Neutrophil (primary cell): ENCODE data around the gene SH3D21.
A peak's percentile ranks its signal among the peaks of the same experiment; 100 is the strongest.

ENCODE experiments used
- H3K27ac ChIP-seq: fragments of 200-600 bp; sonication (generic); 2 replicates; pipeline ENCODE4 v1.5.1; 2016; ENCODE audit warnings: mild to moderate bottlenecking, moderate library complexity
- H3K27me3 ChIP-seq: fragments of 200-600 bp; sonication (generic); 2 replicates; pipeline ENCODE4 v1.6.0; 2016; ENCODE audit warnings: mild to moderate bottlenecking
- H3K36me3 ChIP-seq: fragments of 200-600 bp; sonication (generic); 2 replicates; pipeline ENCODE4 v1.5.1; 2017
- H3K4me1 ChIP-seq, 2 experiments: fragments of 200-600 bp in 1 of 2; sonication (generic) in 1 of 2; 1 replicate in 1 of 2; 2 replicates in 1 of 2; pipeline versions ENCODE4 v1.5.1 to v1.6.1; 2013 to 2016; ENCODE audit warnings: low read depth in 1 of 2, low read length in 1 of 2, mild to moderate bottlenecking in 1 of 2, moderate library complexity in 1 of 2; ENCODE audit not compliant: control insufficient read depth in 1 of 2, insufficient read depth in 1 of 2
- H3K4me3 ChIP-seq, 2 experiments: fragments of 200-600 bp in 1 of 2; sonication (generic) in 1 of 2; 1 replicate in 1 of 2; 2 replicates in 1 of 2; pipeline ENCODE4 v1.5.1; 2013 to 2016; ENCODE audit warnings: low read depth in 1 of 2, low read length in 1 of 2, mild to moderate bottlenecking in 1 of 2, moderate library complexity in 1 of 2
- H3K9me3 ChIP-seq: fragments of 200-600 bp; sonication (generic); 2 replicates; pipeline ENCODE4 v1.5.1; 2016
- TF ChIP-seq, protein P1 (sequence below): fragments of 200-600 bp; sonication (generic); IDR thresholded peaks from 2 replicates; pipeline ENCODE4 v1.5.1; 2016; ENCODE audit warnings: antibody characterized with exemption

Gene SH3D21

DNA sequence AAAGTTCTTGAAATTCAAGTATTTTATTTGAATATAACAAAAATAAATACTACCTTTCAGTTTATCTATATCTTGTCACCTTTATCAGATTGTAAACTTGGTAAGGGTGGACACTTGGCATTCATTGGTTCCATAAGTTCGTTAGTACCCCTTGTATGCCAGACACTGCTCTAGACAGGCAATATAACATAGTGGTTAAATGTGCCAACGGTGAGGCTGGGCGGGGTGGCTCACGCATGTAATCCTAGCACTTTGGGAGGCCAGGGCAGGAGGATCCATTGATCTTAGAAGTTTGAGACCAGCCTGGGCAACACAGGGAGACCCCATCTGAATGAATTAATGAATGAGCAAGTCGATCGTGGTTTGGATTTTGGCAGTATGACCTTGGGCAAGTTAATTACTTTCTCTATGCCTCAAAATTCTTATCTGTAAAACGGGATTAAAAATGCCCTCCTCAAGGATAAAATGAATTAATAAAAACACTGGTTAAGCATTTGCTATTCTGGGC lies 26.3 kb upstream of the SH3D21 start:
- Histone ChIP-seq H3K9me3 (no peaks in the 10 kb centered on the region), H3K36me3 (peaks cover 26% of the 10 kb centered on the region), H3K4me1 (no peaks in the 10 kb centered on the region), H3K27me3 (no peaks in the 10 kb centered on the region), H3K27ac (peak overlapping the region; percentile 1), H3K4me3 (no peak overlapping the region)
- TF ChIP-seq, protein P1, sequence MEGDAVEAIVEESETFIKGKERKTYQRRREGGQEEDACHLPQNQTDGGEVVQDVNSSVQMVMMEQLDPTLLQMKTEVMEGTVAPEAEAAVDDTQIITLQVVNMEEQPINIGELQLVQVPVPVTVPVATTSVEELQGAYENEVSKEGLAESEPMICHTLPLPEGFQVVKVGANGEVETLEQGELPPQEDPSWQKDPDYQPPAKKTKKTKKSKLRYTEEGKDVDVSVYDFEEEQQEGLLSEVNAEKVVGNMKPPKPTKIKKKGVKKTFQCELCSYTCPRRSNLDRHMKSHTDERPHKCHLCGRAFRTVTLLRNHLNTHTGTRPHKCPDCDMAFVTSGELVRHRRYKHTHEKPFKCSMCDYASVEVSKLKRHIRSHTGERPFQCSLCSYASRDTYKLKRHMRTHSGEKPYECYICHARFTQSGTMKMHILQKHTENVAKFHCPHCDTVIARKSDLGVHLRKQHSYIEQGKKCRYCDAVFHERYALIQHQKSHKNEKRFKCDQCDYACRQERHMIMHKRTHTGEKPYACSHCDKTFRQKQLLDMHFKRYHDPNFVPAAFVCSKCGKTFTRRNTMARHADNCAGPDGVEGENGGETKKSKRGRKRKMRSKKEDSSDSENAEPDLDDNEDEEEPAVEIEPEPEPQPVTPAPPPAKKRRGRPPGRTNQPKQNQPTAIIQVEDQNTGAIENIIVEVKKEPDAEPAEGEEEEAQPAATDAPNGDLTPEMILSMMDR, result no peak

DNA sequence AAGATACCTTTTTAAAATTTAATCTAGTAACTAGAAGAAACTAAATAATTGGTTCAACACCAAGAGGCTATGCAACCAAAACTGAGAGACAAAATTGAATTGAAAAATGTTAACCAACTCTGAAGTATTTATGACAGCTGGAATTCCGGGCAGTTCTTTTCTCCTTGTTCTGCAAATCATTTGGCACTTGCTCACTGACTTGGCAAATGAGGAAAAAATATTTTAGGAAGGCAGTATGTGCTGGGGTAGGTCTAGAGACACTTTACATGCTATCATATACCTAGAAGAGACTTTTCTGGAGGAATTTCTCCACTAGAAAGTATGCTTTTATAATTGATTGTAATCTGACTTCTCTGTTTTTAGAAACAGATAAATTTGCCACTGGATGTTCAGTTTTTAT lies 22.1 kb upstream of the SH3D21 start:
- Histone ChIP-seq H3K4me3 (no peak overlapping the region), H3K9me3 (no peaks in the 10 kb centered on the region), H3K27ac (peak overlapping the region; percentile 37), H3K4me1 (peaks cover 0 to 3% of the 10 kb centered on the region in 2 experiments), H3K36me3 (peaks cover 62% of the 10 kb centered on the region), H3K27me3 (no peaks in the 10 kb centered on the region)
- TF ChIP-seq, protein P1, result no peak

DNA sequence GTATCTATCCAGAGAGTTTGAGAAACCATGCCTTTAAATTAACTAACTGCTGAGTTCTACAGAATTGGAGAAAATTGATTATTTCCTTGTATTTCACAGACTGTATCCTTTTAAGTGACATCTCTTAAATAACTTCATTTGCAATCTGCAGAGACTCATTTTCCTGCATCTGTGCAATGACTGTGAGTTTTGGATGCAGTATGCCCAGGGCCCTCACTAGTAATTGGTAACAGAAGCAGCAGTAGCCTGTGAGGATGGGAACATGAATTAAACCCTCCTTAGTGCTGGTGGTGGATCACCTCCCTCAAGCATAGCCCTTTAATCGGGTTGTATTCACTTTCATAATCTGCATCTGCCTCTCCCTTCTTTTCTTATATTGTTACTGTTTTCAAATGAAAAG lies 21.7 kb upstream of the SH3D21 start:
- TF ChIP-seq, protein P1, result no peak
- Histone ChIP-seq H3K4me3 (no peak overlapping the region), H3K36me3 (peaks cover 67% of the 10 kb centered on the region), H3K4me1 (peaks cover 0 to 3% of the 10 kb centered on the region in 2 experiments), H3K27ac (peak overlapping the region; percentile 37), H3K9me3 (no peaks in the 10 kb centered on the region), H3K27me3 (no peaks in the 10 kb centered on the region)

DNA sequence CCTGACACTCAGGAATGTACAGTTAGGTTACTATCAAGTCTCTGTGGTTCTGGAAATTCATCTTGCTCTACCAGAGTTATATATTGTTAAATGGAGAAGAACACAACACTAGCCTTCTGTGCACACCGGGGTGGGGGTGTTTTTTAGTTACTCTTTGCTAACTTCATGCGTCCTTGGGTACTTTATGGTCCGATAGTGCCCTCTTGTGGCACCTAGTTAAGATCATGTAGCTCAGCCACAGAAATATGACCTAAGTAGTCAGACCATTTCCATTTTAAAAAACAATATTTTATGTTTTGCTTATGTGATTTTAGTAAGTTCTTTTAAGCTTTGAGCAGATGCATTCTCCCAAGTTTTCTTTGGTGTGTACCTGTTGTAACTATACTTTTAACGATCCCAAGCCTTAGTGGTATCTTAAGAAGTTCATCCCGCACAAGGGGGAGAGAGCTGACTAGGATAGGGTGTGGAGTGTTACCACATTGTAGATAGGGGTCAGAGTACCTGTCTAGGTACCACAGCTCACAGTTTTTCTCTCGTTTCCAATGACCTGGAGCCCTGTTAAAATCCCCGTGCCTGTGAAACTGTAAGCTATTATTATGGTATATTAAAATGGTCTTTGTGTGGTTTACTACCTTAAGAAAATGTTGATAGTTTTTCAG lies 20.6 kb upstream of the SH3D21 start:
- H3K27me3 ChIP-seq, result no peaks in the 10 kb centered on the region
- TF ChIP-seq, protein P1, result peak; percentile 68
- no peak overlapping the region for H3K4me3 ChIP-seq
- H3K9me3 ChIP-seq, result no peaks in the 10 kb centered on the region
- H3K4me1 ChIP-seq, result peaks cover 0 to 3% of the 10 kb centered on the region in 2 experiments
- peaks cover 77% of the 10 kb centered on the region for H3K36me3 ChIP-seq
- peak overlapping the region; percentile 37 for H3K27ac ChIP-seq

DNA sequence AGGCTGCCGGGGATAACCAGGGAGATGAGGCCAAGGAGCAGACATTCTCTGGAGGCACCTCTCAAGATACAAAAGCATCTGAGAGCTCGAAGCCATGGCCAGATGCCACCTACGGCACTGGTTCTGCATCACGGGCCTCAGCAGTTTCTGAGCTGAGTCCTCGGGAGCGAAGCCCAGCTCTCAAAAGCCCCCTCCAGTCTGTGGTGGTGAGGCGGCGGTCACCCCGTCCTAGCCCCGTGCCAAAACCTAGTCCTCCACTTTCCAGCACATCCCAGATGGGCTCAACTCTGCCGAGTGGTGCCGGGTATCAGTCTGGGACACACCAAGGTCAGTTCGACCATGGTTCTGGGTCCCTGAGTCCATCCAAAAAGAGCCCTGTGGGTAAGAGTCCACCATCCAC lies 19.4 kb upstream of the SH3D21 start:
- no peak overlapping the region for H3K27ac ChIP-seq
- TF ChIP-seq, protein P1, result no peak
- H3K36me3 ChIP-seq, result peaks cover 89% of the 10 kb centered on the region
- no peaks in the 10 kb centered on the region for H3K9me3 ChIP-seq
- H3K27me3 ChIP-seq, result no peaks in the 10 kb centered on the region
- peaks cover 0 to 3% of the 10 kb centered on the region in 2 experiments for H3K4me1 ChIP-seq
- no peak overlapping the region for H3K4me3 ChIP-seq
